ENCODE measurements around the gene TMEM240. TPM values are rescaled to one million over a fixed set of nuclear protein-coding genes. Genes with fewer than 3 reads are reported as not detected.

The TMEM240 gene
- total RNA-seq, 1 donor from 2014 or later, result 0.53 TPM

GRCh38 chr1:1540818-1541628, 599 bp upstream of the TMEM240 start:
- Histone ChIP-seq H3K4me3 (ENCODE audit: low read depth, low read length) (peak overlapping the region; percentile 12), H3K27me3 (ENCODE audit: control insufficient read depth, insufficient read depth, low read length) (no peaks in the 10 kb centered on the region), H3K36me3 (ENCODE audit: control insufficient read depth, insufficient read depth, low read length) (peaks cover 8% of the 10 kb centered on the region)
- FAIRE-seq (no peak), DNase-seq (ENCODE audit: low read depth) (no peak)
- no peak for TF ChIP-seq CTCF (IDR thresholded peaks at IDR 0.05; ENCODE audit: insufficient read depth, low read length, severe bottlenecking)

- no peak for DNase-seq (ENCODE audit: low read depth)
- no peak overlapping the region for H3K4me3 ChIP-seq (ENCODE audit: low read depth, low read length)
- no peak for FAIRE-seq
- no peak for TF ChIP-seq CTCF (IDR thresholded peaks at IDR 0.05; ENCODE audit: insufficient read depth, low read length, severe bottlenecking)
- H3K27me3 ChIP-seq (ENCODE audit: control insufficient read depth, insufficient read depth, low read length), result no peaks in the 10 kb centered on the region
- peaks cover 8% of the 10 kb centered on the region for H3K36me3 ChIP-seq (ENCODE audit: control insufficient read depth, insufficient read depth, low read length)
Observed at GRCh38 chr1:1539310-1540089, 924 bp downstream of the TMEM240 start.

- H3K27me3 ChIP-seq (ENCODE audit: control insufficient read depth, insufficient read depth, low read length), result no peaks in the 10 kb centered on the region
- H3K36me3 ChIP-seq (ENCODE audit: control insufficient read depth, insufficient read depth, low read length), result peaks cover 8% of the 10 kb centered on the region
- DNase-seq (ENCODE audit: low read depth), result no peak
- no peak for TF ChIP-seq CTCF (IDR thresholded peaks at IDR 0.05; ENCODE audit: insufficient read depth, low read length, severe bottlenecking)
- FAIRE-seq, result no peak
- H3K4me3 ChIP-seq (ENCODE audit: low read depth, low read length), result no peak overlapping the region
Observed at GRCh38 chr1:1538989-1539309, 1.5 kb downstream of the TMEM240 start.

- no peak for TF ChIP-seq CTCF (IDR thresholded peaks at IDR 0.05; ENCODE audit: insufficient read depth, low read length, severe bottlenecking)
Observed at GRCh38 chr1:1538334-1538733, 2.1 kb downstream of the TMEM240 start.

GRCh38 chr1:1537626-1538250, 2.7 kb downstream of the TMEM240 start:
- H3K4me3 ChIP-seq (ENCODE audit: low read depth, low read length), result no peak overlapping the region
- TF ChIP-seq CTCF (IDR thresholded peaks at IDR 0.05; ENCODE audit: insufficient read depth, low read length, severe bottlenecking), result no peak
- peak; percentile 93 for FAIRE-seq
- H3K27me3 ChIP-seq (ENCODE audit: control insufficient read depth, insufficient read depth, low read length), result no peaks in the 10 kb centered on the region
- peaks cover 3% of the 10 kb centered on the region for H3K36me3 ChIP-seq (ENCODE audit: control insufficient read depth, insufficient read depth, low read length)
- no peak for DNase-seq (ENCODE audit: low read depth)

More at GRCh38 chr1:1538334-1538733, 2.1 kb downstream of the TMEM240 start:
- no peak for FAIRE-seq
- peaks cover 8% of the 10 kb centered on the region for H3K36me3 ChIP-seq (ENCODE audit: control insufficient read depth, insufficient read depth, low read length)
- no peaks in the 10 kb centered on the region for H3K27me3 ChIP-seq (ENCODE audit: control insufficient read depth, insufficient read depth, low read length)
- no peak overlapping the region for H3K4me3 ChIP-seq (ENCODE audit: low read depth, low read length)
- no peak for DNase-seq (ENCODE audit: low read depth)

Measured in bronchial epithelial cell (primary cell).